ENCODE results near the gene MBD1.
"Not testable (repeated sequence)": the region's sequence is repeated elsewhere in the genome, so short reads cannot be mapped to it uniquely, and the experiment has no call there.

The MBD1 gene

GRCh38 chr18:50266248-50266704, 15.0 kb downstream of the MBD1 start, which contains the start of gene CFAP53:
Gene CFAP53 (minus strand): TSS chr18:50266495. CDS start chr18:50266404, 91 bp downstream.
- peak; percentile 93 for DNase-seq (ENCODE audit: low spot score)
- TF ChIP-seq CTCF (IDR thresholded peaks at IDR 0.05; ENCODE audit: extremely low read depth, missing control alignments): no peak

GRCh38 chr18:50262977-50263376, 18.3 kb downstream of the MBD1 start:
- no peak for DNase-seq (ENCODE audit: low spot score)

GRCh38 chr18:50250935-50251334, 30.4 kb downstream of the MBD1 start:
- no peak for DNase-seq (ENCODE audit: low spot score)
- TF ChIP-seq CTCF (IDR thresholded peaks at IDR 0.05; ENCODE audit: extremely low read depth, missing control alignments): no peak

More at GRCh38 chr18:50262977-50263376, 18.3 kb downstream of the MBD1 start:
- no peak for TF ChIP-seq CTCF (IDR thresholded peaks at IDR 0.05; ENCODE audit: extremely low read depth, missing control alignments)

- DNase-seq (ENCODE audit: low spot score): no peak
- TF ChIP-seq CTCF (IDR thresholded peaks at IDR 0.05; ENCODE audit: extremely low read depth, missing control alignments): no peak
These were observed 31.7 kb downstream of the MBD1 start for GRCh38 chr18:50249576-50249975.

GRCh38 chr18:50247561-50247960, 33.8 kb downstream of the MBD1 start:
- TF ChIP-seq CTCF (IDR thresholded peaks at IDR 0.05; ENCODE audit: extremely low read depth, missing control alignments): no peak
- DNase-seq (ENCODE audit: low spot score): no peak

- not testable (repeated sequence) for DNase-seq (ENCODE audit: low spot score)
These were observed 39.6 kb downstream of the MBD1 start for GRCh38 chr18:50241768-50242167.

- DNase-seq (ENCODE audit: low spot score): no peak
- no peak for TF ChIP-seq CTCF (IDR thresholded peaks at IDR 0.05; ENCODE audit: extremely low read depth, missing control alignments)
These were observed 41.2 kb downstream of the MBD1 start for GRCh38 chr18:50240080-50240563.

GRCh38 chr18:50232419-50232818, 48.9 kb downstream of the MBD1 start:
- DNase-seq (ENCODE audit: low spot score): no peak

More at GRCh38 chr18:50232419-50232818, 48.9 kb downstream of the MBD1 start:
- TF ChIP-seq CTCF (IDR thresholded peaks at IDR 0.05; ENCODE audit: extremely low read depth, missing control alignments): no peak
